ENCODE measurements around the gene C13orf42. TPM values are rescaled to one million over a fixed set of nuclear protein-coding genes. Genes with fewer than 3 reads are reported as not detected.

C13orf42 gene
- total RNA-seq, 1 experiment from 2014 or later = not detected

- TF ChIP-seq ZBTB33 (IDR thresholded peaks at IDR 0.05; ENCODE audit: extremely low read depth, insufficient replicate concordance, low read length) (no peak), JUND (IDR thresholded peaks at IDR 0.05) (no peak), ZNF274 (IDR thresholded peaks at IDR 0.05; ENCODE audit: low read depth, low read length) (no peak), ELF1 (IDR thresholded peaks at IDR 0.05; ENCODE audit: borderline replicate concordance, low read depth) (no peak), FOSL1 (IDR thresholded peaks at IDR 0.05; ENCODE audit: low read depth) (no peak)
- TF ChIP-seq, protein P1, sequence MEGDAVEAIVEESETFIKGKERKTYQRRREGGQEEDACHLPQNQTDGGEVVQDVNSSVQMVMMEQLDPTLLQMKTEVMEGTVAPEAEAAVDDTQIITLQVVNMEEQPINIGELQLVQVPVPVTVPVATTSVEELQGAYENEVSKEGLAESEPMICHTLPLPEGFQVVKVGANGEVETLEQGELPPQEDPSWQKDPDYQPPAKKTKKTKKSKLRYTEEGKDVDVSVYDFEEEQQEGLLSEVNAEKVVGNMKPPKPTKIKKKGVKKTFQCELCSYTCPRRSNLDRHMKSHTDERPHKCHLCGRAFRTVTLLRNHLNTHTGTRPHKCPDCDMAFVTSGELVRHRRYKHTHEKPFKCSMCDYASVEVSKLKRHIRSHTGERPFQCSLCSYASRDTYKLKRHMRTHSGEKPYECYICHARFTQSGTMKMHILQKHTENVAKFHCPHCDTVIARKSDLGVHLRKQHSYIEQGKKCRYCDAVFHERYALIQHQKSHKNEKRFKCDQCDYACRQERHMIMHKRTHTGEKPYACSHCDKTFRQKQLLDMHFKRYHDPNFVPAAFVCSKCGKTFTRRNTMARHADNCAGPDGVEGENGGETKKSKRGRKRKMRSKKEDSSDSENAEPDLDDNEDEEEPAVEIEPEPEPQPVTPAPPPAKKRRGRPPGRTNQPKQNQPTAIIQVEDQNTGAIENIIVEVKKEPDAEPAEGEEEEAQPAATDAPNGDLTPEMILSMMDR (IDR thresholded peaks at IDR 0.05 in 2 of 3, conservative IDR thresholded peaks at IDR 0.05 in 1 of 3; ENCODE audit: borderline replicate concordance in 1 of 3, insufficient read depth in 1 of 3, low read depth in 2 of 3, low read length in 2 of 3) = no peak
Measured at GRCh38 chr13:51097353-51098043, 13.6 kb downstream of the C13orf42 start (continued).

DNA sequence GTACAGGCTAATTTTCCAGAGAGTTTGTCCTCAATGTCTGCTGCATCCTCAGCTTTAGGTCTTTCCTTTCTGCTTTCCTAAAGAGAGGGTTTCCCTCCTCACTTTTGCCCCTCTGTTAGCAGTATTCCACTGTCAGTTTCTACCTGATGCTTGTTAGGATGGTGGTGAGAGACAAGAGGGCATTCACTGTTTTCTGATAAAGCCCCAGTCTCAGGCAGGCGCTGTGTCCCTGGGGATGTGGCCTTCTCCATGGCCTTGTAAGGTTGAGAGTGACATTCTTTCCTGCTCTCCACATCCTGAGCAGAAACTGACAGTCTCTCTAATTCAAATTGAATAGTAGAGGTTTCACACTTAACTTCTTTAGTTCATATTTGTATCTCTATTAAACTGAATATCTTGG lies 14.9 kb downstream of the C13orf42 start:
- no TSS peak for BruUV-seq (replicated peaks)
- no peaks in the 10 kb centered on the region for H3K79me2 ChIP-seq (ENCODE audit: insufficient read depth, low read length)
- POLR2A ChIA-PET = no interaction called here
- no peak overlapping the region for H3K27ac ChIP-seq (ENCODE audit: low read depth, low read length)
- no peak overlapping the region for H3K4me2 ChIP-seq (ENCODE audit: low read length)
- no peaks in the 10 kb centered on the region for H3K4me1 ChIP-seq (ENCODE audit: control insufficient read depth in 1 of 2, insufficient read depth in 2 of 2, low read length in 2 of 2)
- TF ChIP-seq ZNF274 (IDR thresholded peaks at IDR 0.05; ENCODE audit: low read depth, low read length) = no peak
- TF ChIP-seq RAD21 (IDR thresholded peaks at IDR 0.05; ENCODE audit: low read depth) = no peak
- TF ChIP-seq ZFX (IDR thresholded peaks at IDR 0.05) = no peak
- TF ChIP-seq, protein P1 (IDR thresholded peaks at IDR 0.05 in 2 of 3, conservative IDR thresholded peaks at IDR 0.05 in 1 of 3; ENCODE audit: borderline replicate concordance in 1 of 3, insufficient read depth in 1 of 3, low read depth in 2 of 3, low read length in 2 of 3) = no peak
- no peak for TF ChIP-seq TCF7L2 (IDR thresholded peaks at IDR 0.05; ENCODE audit: borderline replicate concordance, extremely low read depth, insufficient read depth, insufficient read length)
- no peak for TF ChIP-seq EZH2 (IDR thresholded peaks at IDR 0.05)
- TF ChIP-seq CBX3 (IDR thresholded peaks at IDR 0.05; ENCODE audit: low read depth) = no peak
- no peak for TF ChIP-seq ELF1 (IDR thresholded peaks at IDR 0.05; ENCODE audit: borderline replicate concordance, low read depth)
- no peak for TF ChIP-seq CEBPB (IDR thresholded peaks at IDR 0.05; ENCODE audit: low read depth)
- TF ChIP-seq ZBTB33 (IDR thresholded peaks at IDR 0.05; ENCODE audit: extremely low read depth, insufficient replicate concordance, low read length) = no peak
- H2AFZ ChIP-seq (ENCODE audit: low read depth, low read length, poor library complexity, severe bottlenecking) = no peak overlapping the region
- no peaks in the 10 kb centered on the region for H4K20me1 ChIP-seq (ENCODE audit: insufficient read depth)
- no peaks in the 10 kb centered on the region for H3K9me2 ChIP-seq (ENCODE audit: insufficient read depth)
- CTCF ChIA-PET = no interaction called here
- no peak for ATAC-seq
- no peaks in the 10 kb centered on the region for H3K27me3 ChIP-seq (ENCODE audit: insufficient read depth, low read length)
- H3K36me3 ChIP-seq (ENCODE audit: control insufficient read depth in 1 of 2, insufficient read depth in 2 of 2, low read length in 2 of 2) = no peaks in the 10 kb centered on the region
- no peak for DNase-seq (ENCODE audit: low read depth, low spot score)
- H3K4me3 ChIP-seq (replicated peaks in 1 of 2; ENCODE audit: low read depth in 1 of 2, low read length in 2 of 2) = no peak overlapping the region
- intact Hi-C loops (cut with micrococcal nuclease) = no loop called here
- H3K9ac ChIP-seq (ENCODE audit: low read length) = no peak overlapping the region
- RAD21 ChIA-PET (ENCODE audit: low non-redundant PET in 1 of 2, low total read pairs in 2 of 2, uncharacterized antibody in 2 of 2, unreplicated experiment in 2 of 2) = no interaction called here
- no peaks in the 10 kb centered on the region for H3K9me3 ChIP-seq (ENCODE audit: control insufficient read depth in 1 of 2, insufficient read depth in 1 of 2, low read depth in 1 of 2, low read length in 2 of 2)
